ENCODE results near the gene SULT1A1. TPM values are rescaled to one million over a fixed set of nuclear protein-coding genes. Genes with fewer than 3 reads are reported as not detected.

The SULT1A1 gene
- total RNA-seq, 1 experiment from 2014 or later: 5.3 TPM

GRCh38 chr16:28575446-28576109 lies 34.3 kb downstream of the SULT1A1 start:
- CTCF ChIA-PET: interaction anchor here (1.0 to 1.2 kb wide), 2 partner anchors 21 to 26 kb away, joined by 3 to 4 read pairs; partner anchors contain the start of gene SGF29
- BruUV-seq (replicated peaks): no TSS peak
- H3K36me3 Mint-ChIP-seq (ENCODE audit: insufficient read depth, unreplicated experiment): peaks cover 12% of the 10 kb centered on the region
- peaks cover 5% of the 10 kb centered on the region for H3K4me1 Mint-ChIP-seq (ENCODE audit: insufficient read depth, unreplicated experiment)
- intact Hi-C loops (cut with micrococcal nuclease): no loop called here
- no peak overlapping the region for H3K4me3 Mint-ChIP-seq (ENCODE audit: unreplicated experiment)
- TF ChIP-seq CTCF (IDR thresholded peaks at IDR 0.05; ENCODE audit: unreplicated experiment): no peak
- H3K27me3 Mint-ChIP-seq (ENCODE audit: insufficient read depth, unreplicated experiment): no peaks in the 10 kb centered on the region
- no peak overlapping the region for H3K27ac Mint-ChIP-seq (ENCODE audit: low read depth, unreplicated experiment)
- H3K9me3 Mint-ChIP-seq (ENCODE audit: unreplicated experiment): no peaks in the 10 kb centered on the region
- POLR2A ChIA-PET: interaction anchor here (0.8 kb wide), 1 partner anchor 20 kb away, joined by 4 read pairs; no protein-coding TSS in a partner anchor
- DNase-seq (ENCODE audit: unreplicated experiment): no peak

DNA sequence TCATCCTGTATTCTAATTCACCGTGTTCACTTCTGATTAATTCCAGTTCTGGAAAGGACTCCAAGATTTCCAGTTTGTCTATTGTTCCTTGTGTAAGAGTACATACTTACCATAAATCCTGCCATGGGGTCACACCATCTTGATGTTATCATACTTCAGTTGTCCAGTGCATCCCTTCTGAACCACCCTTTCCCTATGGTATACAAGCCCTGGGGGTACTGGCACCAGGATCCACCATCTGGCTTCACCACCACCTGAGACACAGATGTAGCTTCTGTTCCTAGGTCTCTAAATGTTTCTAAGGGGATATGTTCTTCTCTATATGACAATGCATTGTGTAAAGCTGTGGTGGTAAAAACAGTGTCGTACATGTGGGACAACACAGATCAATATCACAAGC lies 34.9 kb downstream of the SULT1A1 start:
- Mint-ChIP-seq H3K36me3 (ENCODE audit: insufficient read depth, unreplicated experiment) (peaks cover 12% of the 10 kb centered on the region), H3K9me3 (ENCODE audit: unreplicated experiment) (no peaks in the 10 kb centered on the region), H3K27ac (ENCODE audit: low read depth, unreplicated experiment) (no peak overlapping the region), H3K27me3 (ENCODE audit: insufficient read depth, unreplicated experiment) (no peaks in the 10 kb centered on the region), H3K4me1 (ENCODE audit: insufficient read depth, unreplicated experiment) (peaks cover 5% of the 10 kb centered on the region), H3K4me3 (ENCODE audit: unreplicated experiment) (no peak overlapping the region)
- CTCF ChIA-PET: interaction anchor here (1.0 to 1.2 kb wide), 2 partner anchors 21 to 25 kb away, joined by 3 to 4 read pairs; partner anchors contain the start of gene SGF29
- no peak for TF ChIP-seq CTCF (IDR thresholded peaks at IDR 0.05; ENCODE audit: unreplicated experiment)
- POLR2A ChIA-PET: no interaction called here
- intact Hi-C loops (cut with micrococcal nuclease): no loop called here
- no TSS peak for BruUV-seq (replicated peaks)
- DNase-seq (ENCODE audit: unreplicated experiment): no peak

DNA sequence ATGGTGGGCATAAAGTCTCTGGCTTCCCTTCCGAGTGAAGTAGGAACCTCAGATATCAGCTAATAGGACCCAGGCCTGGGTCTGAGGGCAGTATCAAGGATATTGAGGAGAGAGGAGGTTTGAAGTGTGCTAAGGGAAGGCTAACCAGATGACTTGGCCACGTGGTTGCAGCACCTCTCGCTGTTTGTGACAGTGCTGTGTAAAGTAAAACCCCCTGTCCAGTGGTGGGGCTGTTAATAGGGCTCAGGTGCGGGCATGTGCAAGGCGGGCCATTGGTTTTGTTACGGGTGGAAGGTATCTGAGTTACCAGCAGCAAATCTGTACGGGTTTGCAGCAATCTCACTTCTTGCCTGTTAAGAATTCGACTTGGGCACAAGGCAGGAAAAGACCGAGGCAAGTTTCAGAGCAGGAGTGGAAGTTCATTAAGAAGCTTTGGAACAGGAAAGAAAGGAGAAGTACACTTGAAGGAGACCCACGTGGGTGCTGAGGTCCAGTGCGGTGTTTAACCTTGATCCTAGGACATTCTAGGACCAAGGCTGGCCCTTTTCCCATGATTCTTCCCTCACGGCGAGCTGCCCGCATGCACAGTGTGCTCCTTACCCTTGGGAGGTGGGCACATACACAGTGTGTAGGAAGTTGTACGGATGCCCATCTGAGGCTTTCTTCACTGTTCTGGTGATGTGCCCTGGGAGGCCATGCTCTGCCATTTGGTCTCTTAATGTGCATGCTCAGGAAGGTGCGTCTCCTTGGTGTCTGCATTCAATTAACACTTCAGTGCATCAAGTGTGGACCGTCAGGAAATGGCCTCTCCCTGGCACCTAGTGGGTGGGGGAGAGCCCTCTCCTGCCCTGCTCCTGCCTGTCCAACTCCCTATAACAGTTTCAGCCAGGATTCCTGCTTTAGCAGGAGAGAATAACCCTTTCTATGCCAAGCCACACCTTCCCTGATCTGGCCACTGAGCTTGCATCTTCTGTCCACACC lies 35.8 kb downstream of the SULT1A1 start:
- no TSS peak for BruUV-seq (replicated peaks)
- TF ChIP-seq CTCF (IDR thresholded peaks at IDR 0.05; ENCODE audit: unreplicated experiment): no peak
- Mint-ChIP-seq H3K9me3 (ENCODE audit: unreplicated experiment) (no peaks in the 10 kb centered on the region), H3K36me3 (ENCODE audit: insufficient read depth, unreplicated experiment) (peaks cover 12% of the 10 kb centered on the region), H3K27me3 (ENCODE audit: insufficient read depth, unreplicated experiment) (no peaks in the 10 kb centered on the region), H3K27ac (ENCODE audit: low read depth, unreplicated experiment) (no peak overlapping the region), H3K4me1 (ENCODE audit: insufficient read depth, unreplicated experiment) (peaks cover 8% of the 10 kb centered on the region), H3K4me3 (ENCODE audit: unreplicated experiment) (no peak overlapping the region)
- DNase-seq (ENCODE audit: unreplicated experiment): no peak
- ChIA-PET POLR2A (no interaction called here), CTCF (no interaction called here)
- intact Hi-C loops (cut with micrococcal nuclease): no loop called here

All from MCF 10A (cell line).